Sigmoid colon (tissue), 7 donors: ENCODE data around the gene MYO5C. TPM values are rescaled to one million over a fixed set of nuclear protein-coding genes. Genes with fewer than 3 reads are reported as not detected.

Experiments used
- DNase-seq: peaks from one replicate; pipeline ENCODE4 v3.0.0-alpha.2; 2019
- H3K27ac ChIP-seq, 4 donors: fragments of 200-600 bp; sonication (generic); one replicate each; pipeline ENCODE4 v1.5.1; 2016 to 2019; ENCODE audit warnings: mild to moderate bottlenecking in 1 of 4
- H3K27me3 ChIP-seq, 3 donors: fragments of 200-600 bp; sonication (generic); one replicate each; pipeline ENCODE4 v1.5.1; 2019; ENCODE audit warnings: mild to moderate bottlenecking in 1 of 3
- H3K36me3 ChIP-seq, 4 donors: fragments of 200-600 bp; sonication (generic); one replicate each; pipeline ENCODE4 v1.5.1; 2016 to 2019
- H3K4me1 ChIP-seq, 4 donors: fragments of 200-600 bp; sonication (generic); one replicate each; pipeline ENCODE4 v1.5.1; 2017 to 2019
- H3K4me3 ChIP-seq, 4 donors: fragments of 200-600 bp; sonication (generic); one replicate each; pipeline ENCODE4 v1.5.1; 2017 to 2019; ENCODE audit warnings: mild to moderate bottlenecking in 2 of 4, moderate library complexity in 1 of 4
- H3K9me3 ChIP-seq, 4 donors: fragments of 200-600 bp in 3 of 4; sonication (generic) in 3 of 4; one replicate each; pipeline versions ENCODE4 v1.5.1 to v1.6.1; 2013 to 2019
- EP300 ChIP-seq, 4 donors: sonication (generic); formaldehyde crosslinking; IDR thresholded peaks; one replicate each; pipeline ENCODE4 v1.6.1; 2017; ENCODE audit warnings: antibody characterized with exemption in 4 of 4
- POLR2A ChIP-seq, 2 donors: fragments of 450-650 bp; IDR thresholded peaks; one replicate each; pipeline ENCODE4 v1.6.1; 2016; ENCODE audit warnings: antibody characterized with exemption in 2 of 2, mild to moderate bottlenecking in 2 of 2, moderate library complexity in 2 of 2
- POLR2AphosphoS5 ChIP-seq, 4 donors: sonication (generic); formaldehyde crosslinking; IDR thresholded peaks; one replicate each; pipeline ENCODE4 v1.6.1; 2017; ENCODE audit warnings: antibody characterized with exemption in 4 of 4
- WGBS, 2 donors: extraction: QIAGEN DNeasy Blood & Tissue Kit; methylation state at CpG; one replicate each; pipeline ENCODE4 v1.1.7; 2013; 5-methylcytosine and 5-hydroxymethylcytosine counted together
- intact Hi-C: fragments of 100-400 bp; cut with DNase I; formaldehyde crosslinking; loops from one replicate; pipeline ENCODE4 v1.15.1; 2023
- polyA plus RNA-seq, 3 donors: library from polyadenylated mRNA; stranded (reverse); fragments of 200-250 nt; gene quantifications; one replicate each; pipeline ENCODE4 v1.2.3, GENCODE V29; 2013
- total RNA-seq, 4 donors: library from RNA; depleted of rRNA; stranded (reverse); fragments of >200 nt; gene quantifications; one replicate each; pipeline ENCODE4 v1.1.0, GENCODE V29; 2016
- TF ChIP-seq, protein P1 (sequence below), 4 experiments: fragments of 450-650 bp in 3 of 4; fragments of 200-600 bp in 1 of 4; IDR thresholded peaks; one replicate each; pipeline ENCODE4 v1.5.1; 2016 to 2019; ENCODE audit warnings: antibody characterized with exemption in 4 of 4, mild to moderate bottlenecking in 3 of 4, moderate library complexity in 2 of 4
- donor health status: healthy with polysubstance abuse.
- donor health status: Bipolar disorder and iron deficiency.
- donor health status: healthy.

Gene MYO5C
- total and polyA plus RNA-seq, 7 donors: 3.6 to 16.5 (median 11.9) TPM

DNA sequence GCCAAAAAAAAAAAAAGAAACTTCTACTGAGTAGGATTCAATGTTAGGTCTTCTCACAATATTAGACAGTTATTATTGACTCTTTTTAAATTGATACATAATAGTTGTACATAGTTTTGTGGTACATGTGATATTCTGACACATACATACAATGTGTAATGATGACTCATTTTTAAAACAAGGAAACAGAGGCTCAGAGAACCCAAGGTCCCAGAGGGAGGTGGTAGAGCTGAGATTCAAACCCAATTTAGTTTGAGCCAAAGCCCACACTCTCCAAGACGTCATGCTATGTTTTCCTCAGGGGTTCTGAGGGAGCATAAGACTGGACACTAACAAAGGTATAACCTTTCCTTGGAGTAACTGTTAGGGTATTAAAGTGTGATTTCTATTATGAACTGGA lies 40.6 kb downstream of the MYO5C start:
- Histone ChIP-seq H3K4me1 (no peaks in the 10 kb centered on the region), H3K4me3 (no peak overlapping the region), H3K36me3 (no peaks in the 10 kb centered on the region), H3K9me3 (no peaks in the 10 kb centered on the region), H3K27ac (no peak overlapping the region), H3K27me3 (no peaks in the 10 kb centered on the region)
- intact Hi-C loops: loop anchor here (5.0 kb wide), 1 partner anchor 72 kb away; no protein-coding TSS in a partner anchor
- 74% methylated on average over 1 of the region's 1 CpG for WGBS, 2 donors
- DNase-seq: no peak
- TF ChIP-seq POLR2A (IDR thresholded peaks at IDR 0.05) (no peak), EP300 (IDR thresholded peaks at IDR 0.05) (no peak), POLR2AphosphoS5 (IDR thresholded peaks at IDR 0.05) (no peak)
- TF ChIP-seq, protein P1, sequence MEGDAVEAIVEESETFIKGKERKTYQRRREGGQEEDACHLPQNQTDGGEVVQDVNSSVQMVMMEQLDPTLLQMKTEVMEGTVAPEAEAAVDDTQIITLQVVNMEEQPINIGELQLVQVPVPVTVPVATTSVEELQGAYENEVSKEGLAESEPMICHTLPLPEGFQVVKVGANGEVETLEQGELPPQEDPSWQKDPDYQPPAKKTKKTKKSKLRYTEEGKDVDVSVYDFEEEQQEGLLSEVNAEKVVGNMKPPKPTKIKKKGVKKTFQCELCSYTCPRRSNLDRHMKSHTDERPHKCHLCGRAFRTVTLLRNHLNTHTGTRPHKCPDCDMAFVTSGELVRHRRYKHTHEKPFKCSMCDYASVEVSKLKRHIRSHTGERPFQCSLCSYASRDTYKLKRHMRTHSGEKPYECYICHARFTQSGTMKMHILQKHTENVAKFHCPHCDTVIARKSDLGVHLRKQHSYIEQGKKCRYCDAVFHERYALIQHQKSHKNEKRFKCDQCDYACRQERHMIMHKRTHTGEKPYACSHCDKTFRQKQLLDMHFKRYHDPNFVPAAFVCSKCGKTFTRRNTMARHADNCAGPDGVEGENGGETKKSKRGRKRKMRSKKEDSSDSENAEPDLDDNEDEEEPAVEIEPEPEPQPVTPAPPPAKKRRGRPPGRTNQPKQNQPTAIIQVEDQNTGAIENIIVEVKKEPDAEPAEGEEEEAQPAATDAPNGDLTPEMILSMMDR (IDR thresholded peaks at IDR 0.05): no peak

DNA sequence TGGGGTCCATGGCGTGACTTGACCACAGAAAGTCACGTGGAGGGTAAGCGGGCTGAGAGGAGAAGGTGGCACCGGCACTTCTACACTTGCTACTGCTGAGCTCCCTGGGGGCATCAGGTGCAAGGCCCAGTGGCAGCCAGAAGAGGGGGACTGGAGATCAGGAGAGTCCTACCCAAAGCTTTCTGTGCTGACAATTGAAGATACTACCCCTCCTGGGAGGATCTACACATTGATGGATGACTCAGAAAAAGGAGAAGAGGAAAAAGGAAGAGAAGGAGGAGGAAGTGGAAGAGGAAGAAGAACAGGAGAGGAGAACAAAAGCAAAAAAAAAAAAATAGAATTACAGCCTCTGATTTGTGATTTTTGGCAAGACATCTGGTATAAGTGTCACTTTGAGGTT lies 41.2 kb downstream of the MYO5C start:
- Histone ChIP-seq H3K36me3 (no peaks in the 10 kb centered on the region), H3K27ac (no peak overlapping the region), H3K4me1 (no peaks in the 10 kb centered on the region), H3K4me3 (no peak overlapping the region), H3K27me3 (no peaks in the 10 kb centered on the region), H3K9me3 (no peaks in the 10 kb centered on the region)
- DNase-seq: no peak
- WGBS, 2 donors: 75 to 93% methylated on average over 4 of the region's 4 CpGs
- no peak for TF ChIP-seq EP300 (IDR thresholded peaks at IDR 0.05)
- TF ChIP-seq POLR2A (IDR thresholded peaks at IDR 0.05): no peak
- TF ChIP-seq, protein P1 (IDR thresholded peaks at IDR 0.05): no peak
- no peak for TF ChIP-seq POLR2AphosphoS5 (IDR thresholded peaks at IDR 0.05)
- intact Hi-C loops: no loop called here

GRCh38 chr15:52252781-52253180 lies 42.8 kb downstream of the MYO5C start:
- no peaks in the 10 kb centered on the region for H3K4me1 ChIP-seq
- H3K36me3 ChIP-seq: no peaks in the 10 kb centered on the region
- intact Hi-C loops: no loop called here
- no peak for DNase-seq
- no peaks in the 10 kb centered on the region for H3K9me3 ChIP-seq
- H3K4me3 ChIP-seq: no peak overlapping the region
- 55 to 68% methylated on average over 4 of the region's 4 CpGs for WGBS, 2 donors
- TF ChIP-seq POLR2AphosphoS5 (IDR thresholded peaks at IDR 0.05): no peak
- no peak for TF ChIP-seq EP300 (IDR thresholded peaks at IDR 0.05)
- TF ChIP-seq POLR2A (IDR thresholded peaks at IDR 0.05): no peak
- TF ChIP-seq, protein P1 (IDR thresholded peaks at IDR 0.05): no peak
- H3K27me3 ChIP-seq: no peaks in the 10 kb centered on the region
- no peak overlapping the region for H3K27ac ChIP-seq

GRCh38 chr15:52251144-52251860 lies 44.3 kb downstream of the MYO5C start:
- no peaks in the 10 kb centered on the region for H3K27me3 ChIP-seq
- 87 to 90% methylated on average over 8 of the region's 8 CpGs for WGBS, 2 donors
- intact Hi-C loops: no loop called here
- no peak for DNase-seq
- H3K27ac ChIP-seq: no peak overlapping the region
- no peak overlapping the region for H3K4me3 ChIP-seq
- no peaks in the 10 kb centered on the region for H3K36me3 ChIP-seq
- no peaks in the 10 kb centered on the region for H3K9me3 ChIP-seq
- no peak for TF ChIP-seq POLR2AphosphoS5 (IDR thresholded peaks at IDR 0.05)
- TF ChIP-seq, protein P1 (IDR thresholded peaks at IDR 0.05): no peak
- no peaks in the 10 kb centered on the region for H3K4me1 ChIP-seq

DNA sequence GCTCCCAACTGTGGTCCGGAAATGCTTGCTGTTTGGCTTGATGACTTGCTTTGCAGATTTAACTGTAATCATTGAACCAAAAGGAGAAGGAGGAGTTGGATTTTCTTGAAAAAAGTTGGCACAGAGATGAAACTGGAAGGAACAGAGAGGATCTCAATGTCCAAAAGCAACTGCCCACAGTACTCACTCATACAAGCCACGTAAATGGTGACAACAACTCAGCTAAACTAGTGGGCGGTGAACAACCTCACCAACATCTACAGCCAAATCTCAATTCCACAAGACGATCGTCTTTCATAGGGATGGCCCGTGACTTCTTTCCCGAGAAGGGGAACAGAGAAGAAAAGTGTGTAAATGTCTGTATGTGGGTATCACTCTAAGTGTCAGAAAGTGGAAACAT lies 48.1 kb downstream of the MYO5C start:
- Histone ChIP-seq H3K27ac (no peak overlapping the region), H3K36me3 (no peaks in the 10 kb centered on the region), H3K4me3 (no peak overlapping the region), H3K27me3 (no peaks in the 10 kb centered on the region), H3K9me3 (no peaks in the 10 kb centered on the region), H3K4me1 (no peaks in the 10 kb centered on the region)
- no peak for DNase-seq
- WGBS, 2 donors: 94 to 95% methylated on average over 7 of the region's 7 CpGs
- TF ChIP-seq EP300 (IDR thresholded peaks at IDR 0.05): no peak
- TF ChIP-seq, protein P1 (IDR thresholded peaks at IDR 0.05): no peak
- intact Hi-C loops: no loop called here
